NK-92 treated with Interleukin-12 subunit alpha and Interleukin-12 subunit beta, amount 100 ng/mL, for 24 hours (cell line): ENCODE measurements around the gene RASSF3.
"Not testable (repeated sequence)": the region's sequence is repeated elsewhere in the genome, so short reads cannot be mapped to it uniquely, and the experiment has no call there.

ENCODE experiments used
- DNase-seq: peaks from one replicate; lab custom pipeline; 2025; lab: John Stamatoyannopoulos, UW

The RASSF3 gene

GRCh38 chr12:64598831-64599230 lies 11.5 kb upstream of the RASSF3 start:
- DNase-seq = no peak

GRCh38 chr12:64600164-64600561 lies 10.1 kb upstream of the RASSF3 start:
- DNase-seq = no peak

- DNase-seq = no peak
Observed at GRCh38 chr12:64603183-64603841, 7.0 kb upstream of the RASSF3 start.

GRCh38 chr12:64608901-64609535 lies 1.3 kb upstream of the RASSF3 start:
- no peak for DNase-seq

- DNase-seq = no peak
Observed at GRCh38 chr12:64609536-64610078, 688 bp upstream of the RASSF3 start.

GRCh38 chr12:64610660-64611340 lies 505 bp downstream of the RASSF3 start:
- peak; percentile 77 for DNase-seq

- DNase-seq = no peak
Observed at GRCh38 chr12:64611341-64612284, 1.3 kb downstream of the RASSF3 start.

- no peak for DNase-seq
Observed at GRCh38 chr12:64612843-64613242, 2.5 kb downstream of the RASSF3 start.

GRCh38 chr12:64613775-64614398 lies 3.6 kb downstream of the RASSF3 start:
- not testable (repeated sequence) for DNase-seq

GRCh38 chr12:64616201-64616600 lies 5.9 kb downstream of the RASSF3 start:
- no peak for DNase-seq

GRCh38 chr12:64618953-64619590 lies 8.8 kb downstream of the RASSF3 start:
- DNase-seq = no peak

GRCh38 chr12:64621257-64621942 lies 11.1 kb downstream of the RASSF3 start:
- no peak for DNase-seq

GRCh38 chr12:64624035-64624434 lies 13.7 kb downstream of the RASSF3 start:
- DNase-seq = no peak

- DNase-seq = no peak
Observed at GRCh38 chr12:64625243-64626077, 15.2 kb downstream of the RASSF3 start.

- not testable (repeated sequence) for DNase-seq
Observed at GRCh38 chr12:64626588-64626987, 16.3 kb downstream of the RASSF3 start.

GRCh38 chr12:64627771-64628170 lies 17.5 kb downstream of the RASSF3 start:
- no peak for DNase-seq

- no peak for DNase-seq
Observed at GRCh38 chr12:64631197-64631596, 20.9 kb downstream of the RASSF3 start.

- DNase-seq = no peak
Observed at GRCh38 chr12:64633011-64633939, 23.0 kb downstream of the RASSF3 start.
